ENCODE data around the gene PEX11A.

DNA sequence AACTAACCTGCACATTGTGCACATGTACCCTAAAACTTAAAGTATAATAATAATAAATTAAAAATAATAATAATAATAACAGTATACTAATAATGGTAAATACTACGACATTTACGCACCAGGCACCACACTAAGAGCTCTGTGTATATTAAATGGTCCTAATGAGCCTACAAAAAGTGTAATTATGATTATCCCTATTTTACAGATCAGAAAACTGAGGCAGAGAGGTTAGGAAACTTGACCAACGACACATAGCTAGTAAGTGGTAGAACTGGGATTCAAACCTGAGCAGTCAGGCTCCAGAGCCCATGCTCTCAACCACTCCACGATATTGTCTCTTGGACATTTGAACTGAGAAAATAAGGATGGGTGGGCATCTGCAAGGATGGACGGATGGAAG is 50.3 kb downstream of the PEX11A start:
- TF ChIP-seq EZH2 (IDR thresholded peaks at IDR 0.05; ENCODE audit: borderline replicate concordance, low read depth, low read length, poor library complexity, severe bottlenecking), result no peak
- TF ChIP-seq, protein P1, sequence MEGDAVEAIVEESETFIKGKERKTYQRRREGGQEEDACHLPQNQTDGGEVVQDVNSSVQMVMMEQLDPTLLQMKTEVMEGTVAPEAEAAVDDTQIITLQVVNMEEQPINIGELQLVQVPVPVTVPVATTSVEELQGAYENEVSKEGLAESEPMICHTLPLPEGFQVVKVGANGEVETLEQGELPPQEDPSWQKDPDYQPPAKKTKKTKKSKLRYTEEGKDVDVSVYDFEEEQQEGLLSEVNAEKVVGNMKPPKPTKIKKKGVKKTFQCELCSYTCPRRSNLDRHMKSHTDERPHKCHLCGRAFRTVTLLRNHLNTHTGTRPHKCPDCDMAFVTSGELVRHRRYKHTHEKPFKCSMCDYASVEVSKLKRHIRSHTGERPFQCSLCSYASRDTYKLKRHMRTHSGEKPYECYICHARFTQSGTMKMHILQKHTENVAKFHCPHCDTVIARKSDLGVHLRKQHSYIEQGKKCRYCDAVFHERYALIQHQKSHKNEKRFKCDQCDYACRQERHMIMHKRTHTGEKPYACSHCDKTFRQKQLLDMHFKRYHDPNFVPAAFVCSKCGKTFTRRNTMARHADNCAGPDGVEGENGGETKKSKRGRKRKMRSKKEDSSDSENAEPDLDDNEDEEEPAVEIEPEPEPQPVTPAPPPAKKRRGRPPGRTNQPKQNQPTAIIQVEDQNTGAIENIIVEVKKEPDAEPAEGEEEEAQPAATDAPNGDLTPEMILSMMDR (conservative IDR thresholded peaks at IDR 0.05; ENCODE audit: low read depth, low read length), result no peak

All from A673 (cell line).